Erythroblast (primary cell): ENCODE data around the gene WDFY1.
A peak's percentile ranks its signal among the peaks of the same experiment; 100 is the strongest.

Experiments used
- DNase-seq, 2 experiments: peaks; one replicate each; lab custom pipeline; 2025; lab: John Stamatoyannopoulos, UW
- GATA1 ChIP-seq: IDR thresholded peaks from 2 replicates; pipeline ENCODE4 v1.6.1; 2011; ENCODE audit warnings: low read depth, mild to moderate bottlenecking, control low read depth, low read length, moderate library complexity
- POLR2A ChIP-seq: IDR thresholded peaks from 2 replicates; pipeline ENCODE4 v1.6.1; 2011; ENCODE audit warnings: mild to moderate bottlenecking, low read length

WDFY1 gene

GRCh38 chr2:223932816-223933800 is 12.0 kb downstream of the WDFY1 start:
- DNase-seq = no peak
- no peak for TF ChIP-seq GATA1
- TF ChIP-seq POLR2A = no peak

- TF ChIP-seq POLR2A (no peak), GATA1 (no peak)
- DNase-seq = peak; percentile 29 to 37
Observed at GRCh38 chr2:223930103-223930976, 14.8 kb downstream of the WDFY1 start.

GRCh38 chr2:223929571-223930102 is 15.5 kb downstream of the WDFY1 start:
- DNase-seq = no peak
- no peak for TF ChIP-seq POLR2A
- no peak for TF ChIP-seq GATA1

- TF ChIP-seq GATA1 (no peak), POLR2A (no peak)
- no peak for DNase-seq
Observed at GRCh38 chr2:223928113-223929006, 16.8 kb downstream of the WDFY1 start.

GRCh38 chr2:223925106-223925505 is 20.0 kb downstream of the WDFY1 start:
- TF ChIP-seq GATA1 (no peak), POLR2A (no peak)
- no peak for DNase-seq

- DNase-seq = no peak
- TF ChIP-seq GATA1 (no peak), POLR2A (no peak)
Observed at GRCh38 chr2:223923976-223924375, 21.2 kb downstream of the WDFY1 start.

GRCh38 chr2:223922308-223922707 is 22.8 kb downstream of the WDFY1 start:
- DNase-seq = no peak
- no peak for TF ChIP-seq POLR2A
- TF ChIP-seq GATA1 = no peak

- DNase-seq = no peak
- no peak for TF ChIP-seq GATA1
- no peak for TF ChIP-seq POLR2A
Observed at GRCh38 chr2:223921204-223921603, 23.9 kb downstream of the WDFY1 start.

- TF ChIP-seq POLR2A (no peak), GATA1 (no peak)
- DNase-seq = no peak
Observed at GRCh38 chr2:223920109-223920508, 25.0 kb downstream of the WDFY1 start.

GRCh38 chr2:223918671-223919134 is 26.4 kb downstream of the WDFY1 start:
- DNase-seq = no peak
- TF ChIP-seq GATA1 = no peak
- no peak for TF ChIP-seq POLR2A

GRCh38 chr2:223916181-223916920 is 28.8 kb downstream of the WDFY1 start:
- no peak for DNase-seq
- no peak for TF ChIP-seq POLR2A
- no peak for TF ChIP-seq GATA1

- TF ChIP-seq GATA1 (no peak), POLR2A (no peak)
- DNase-seq = no peak
Observed at GRCh38 chr2:223915071-223915470, 30.1 kb downstream of the WDFY1 start.

GRCh38 chr2:223914324-223914723 is 30.8 kb downstream of the WDFY1 start:
- no peak for DNase-seq
- TF ChIP-seq GATA1 = no peak
- no peak for TF ChIP-seq POLR2A
